GM18868 (cell line): ENCODE measurements around the gene TMEM212.
"Not testable (repeated sequence)": the region's sequence is repeated elsewhere in the genome, so short reads cannot be mapped to it uniquely, and the experiment has no call there.

ENCODE experiments used
- ATAC-seq: cut with Tn5 transposase; IDR thresholded peaks from one replicate; pipeline ENCODE4 v1.9.1; 2021; ENCODE audit warnings: mild to moderate bottlenecking, moderate library complexity; ENCODE audit not compliant: unreplicated experiment

Gene TMEM212

DNA sequence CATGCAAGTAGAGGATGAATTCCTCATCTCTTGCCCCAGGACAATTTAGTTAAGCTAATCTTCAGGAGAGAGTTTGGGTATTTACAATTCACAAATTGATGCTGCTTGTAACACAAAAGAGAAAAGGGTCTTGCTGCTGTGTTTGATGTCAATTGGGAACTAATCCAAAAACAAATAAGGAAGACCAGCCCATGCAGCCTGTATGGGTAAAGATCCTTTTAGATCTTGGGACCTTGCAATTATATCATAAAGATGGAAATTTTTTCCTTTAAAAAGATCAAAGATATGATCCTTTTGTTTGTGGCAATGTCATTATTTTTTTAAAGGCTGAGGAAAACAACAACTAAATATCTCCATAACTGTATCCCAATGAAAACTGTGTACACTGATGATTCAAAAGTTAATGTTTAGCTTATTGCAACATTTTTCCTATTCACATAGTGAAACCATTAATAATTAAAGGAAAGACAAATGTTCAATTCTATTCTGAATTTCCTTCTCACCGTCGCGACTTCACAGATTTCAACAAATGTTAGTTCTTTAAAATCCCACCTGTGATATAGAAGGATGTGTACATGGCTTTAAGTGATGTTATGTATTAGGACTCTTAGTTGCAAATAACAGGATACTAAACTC lies 40.2 kb downstream of the TMEM212 start:
- ATAC-seq = no peak

DNA sequence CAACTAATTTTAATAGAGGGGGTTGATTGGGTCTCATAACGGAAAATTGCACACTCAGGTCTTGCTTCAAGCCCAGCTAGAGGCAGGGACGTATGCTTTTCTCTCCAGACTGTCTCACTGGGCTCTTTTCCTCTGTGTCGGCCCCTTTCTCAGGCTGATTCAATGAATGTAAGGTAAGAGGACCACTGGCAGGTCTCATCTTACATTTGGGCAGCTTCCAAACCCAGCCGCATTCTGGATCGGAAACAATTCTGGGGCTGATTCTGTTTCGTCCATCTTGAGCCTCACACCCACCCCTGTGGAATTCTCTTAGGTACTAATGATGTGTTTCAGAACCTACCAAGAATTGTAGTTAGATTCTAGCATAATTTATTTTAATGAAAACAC lies 40.7 kb downstream of the TMEM212 start:
- no peak for ATAC-seq

DNA sequence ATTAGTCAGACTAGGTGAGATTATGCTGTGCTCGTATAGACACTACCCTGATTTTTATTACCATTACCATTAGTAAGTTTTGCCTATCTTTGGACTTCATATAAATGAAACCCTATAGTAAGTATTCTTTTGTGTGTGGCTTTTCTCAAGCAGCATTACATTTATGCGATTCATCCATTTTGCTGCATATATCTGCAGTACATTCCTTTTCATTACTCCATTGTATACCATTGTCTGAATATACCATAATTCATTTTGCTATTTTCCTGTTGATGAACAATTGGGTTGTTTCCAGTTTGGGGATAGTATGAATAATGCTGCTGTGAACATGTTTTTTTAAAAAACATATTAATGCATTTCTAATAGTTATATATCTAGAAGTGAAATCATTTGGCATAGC lies 45.3 kb downstream of the TMEM212 start:
- ATAC-seq = no peak

DNA sequence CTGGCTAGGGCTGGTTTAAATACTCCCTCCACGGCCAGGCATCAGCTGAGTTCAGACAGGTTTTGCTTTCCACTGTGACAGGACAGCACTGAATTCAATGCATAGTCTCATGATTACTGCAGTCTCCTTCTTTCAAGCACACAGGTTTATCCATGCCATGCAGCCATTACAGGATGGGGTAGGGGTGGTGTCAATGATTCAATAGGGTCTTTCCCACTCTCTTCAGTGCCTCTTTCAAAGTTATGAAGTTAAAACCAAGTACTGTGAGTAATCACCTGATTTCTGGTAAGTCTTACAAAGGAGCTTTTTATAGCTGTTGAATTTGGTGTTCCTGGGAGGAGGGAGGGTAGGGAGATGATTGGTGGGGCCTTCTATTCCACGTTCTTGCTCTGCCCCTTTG lies 47.2 kb downstream of the TMEM212 start:
- ATAC-seq = no peak

DNA sequence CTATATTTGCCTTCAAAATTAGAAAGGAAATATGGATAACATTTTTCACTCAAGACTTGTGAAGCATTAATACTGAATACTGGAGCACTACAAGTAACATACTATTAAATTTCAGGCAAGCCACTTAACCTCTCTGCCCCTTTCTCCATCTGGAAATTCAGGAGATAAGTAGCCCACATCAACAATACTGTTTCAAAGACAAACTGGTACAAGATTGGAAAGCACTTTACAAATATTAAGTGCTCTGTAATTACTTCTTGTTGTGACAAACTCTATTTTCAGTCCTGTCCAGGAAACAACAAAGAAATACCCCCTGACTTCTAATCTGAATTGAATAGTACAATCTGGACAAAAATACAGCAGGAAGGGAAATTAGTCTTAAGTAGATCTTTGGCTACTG lies 49.3 kb downstream of the TMEM212 start:
- no peak for ATAC-seq

DNA sequence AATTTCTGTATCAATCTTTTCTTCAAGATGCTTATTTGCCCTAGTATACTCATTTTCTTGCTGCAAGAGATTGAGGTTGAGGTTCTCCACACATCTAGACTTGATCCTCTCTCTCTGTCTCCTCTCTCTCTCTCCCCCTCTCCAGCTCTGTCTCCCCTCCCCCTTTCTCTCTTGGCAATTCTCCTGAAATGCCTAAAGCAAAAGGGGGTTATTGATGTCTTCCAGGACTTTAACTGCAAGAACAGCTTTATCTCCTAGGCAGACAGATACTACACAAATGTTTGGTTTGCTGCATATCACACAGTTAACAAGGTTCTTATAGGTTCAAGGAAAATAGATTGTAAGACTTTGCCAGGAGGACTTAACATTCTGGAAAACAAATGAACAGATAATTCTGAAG lies 52.1 kb downstream of the TMEM212 start:
- ATAC-seq = no peak

DNA sequence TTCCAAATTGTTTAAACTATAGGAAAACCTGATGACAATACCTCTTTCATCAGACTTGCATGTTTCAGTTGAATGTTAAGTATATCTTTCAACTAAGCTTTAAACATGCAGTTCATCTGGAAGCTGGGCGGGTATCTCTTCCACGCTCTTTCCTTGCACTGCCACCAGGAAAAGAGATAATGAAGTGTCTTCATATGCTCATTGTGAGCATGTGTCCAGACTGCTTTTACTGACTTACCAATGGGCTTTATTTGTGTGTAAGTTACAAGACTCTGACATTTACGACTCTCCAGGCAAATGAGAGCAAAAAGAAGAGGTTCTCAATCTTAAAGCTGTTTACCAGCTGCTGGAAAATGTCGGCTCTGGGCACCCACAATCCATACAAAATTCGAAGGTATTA lies 52.8 kb downstream of the TMEM212 start:
- no peak for ATAC-seq

DNA sequence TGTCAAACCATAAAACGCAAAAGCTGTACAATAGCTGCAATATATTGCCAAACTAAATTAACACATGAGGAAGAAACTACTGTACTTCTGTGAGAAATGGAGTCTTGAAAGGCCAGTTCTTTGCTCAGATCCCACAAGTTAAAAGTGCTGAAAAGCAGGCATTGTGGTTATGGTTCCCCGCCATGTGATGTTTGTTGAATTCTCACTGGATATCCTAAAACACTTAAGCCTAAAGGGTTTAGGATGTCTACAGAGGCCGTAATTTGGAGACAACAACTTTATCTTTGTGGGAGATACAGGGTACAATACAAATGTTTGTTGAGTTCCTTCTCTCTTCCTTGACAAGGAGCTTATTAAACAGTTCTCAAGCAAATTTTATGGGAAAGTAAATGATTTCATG lies 53.2 kb downstream of the TMEM212 start:
- no peak for ATAC-seq

DNA sequence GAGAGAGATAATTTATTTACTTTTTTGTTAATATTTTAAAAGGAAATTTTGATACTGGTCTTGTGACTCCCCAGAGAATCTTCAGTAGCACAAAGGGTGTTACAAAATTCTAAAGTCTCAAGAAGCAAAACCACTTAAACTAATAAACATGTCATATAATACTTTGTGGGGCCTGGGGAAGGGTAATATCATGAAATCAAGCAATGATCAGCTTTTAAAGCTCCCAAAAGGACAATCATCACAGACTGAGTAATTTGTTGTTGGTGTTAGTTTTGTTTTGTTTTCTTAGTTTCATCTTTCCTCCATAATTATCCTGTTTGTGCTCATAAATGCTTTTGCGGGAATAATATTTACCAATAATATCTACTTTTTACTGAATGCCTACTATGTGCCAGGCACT lies 55.0 kb downstream of the TMEM212 start:
- no peak for ATAC-seq

DNA sequence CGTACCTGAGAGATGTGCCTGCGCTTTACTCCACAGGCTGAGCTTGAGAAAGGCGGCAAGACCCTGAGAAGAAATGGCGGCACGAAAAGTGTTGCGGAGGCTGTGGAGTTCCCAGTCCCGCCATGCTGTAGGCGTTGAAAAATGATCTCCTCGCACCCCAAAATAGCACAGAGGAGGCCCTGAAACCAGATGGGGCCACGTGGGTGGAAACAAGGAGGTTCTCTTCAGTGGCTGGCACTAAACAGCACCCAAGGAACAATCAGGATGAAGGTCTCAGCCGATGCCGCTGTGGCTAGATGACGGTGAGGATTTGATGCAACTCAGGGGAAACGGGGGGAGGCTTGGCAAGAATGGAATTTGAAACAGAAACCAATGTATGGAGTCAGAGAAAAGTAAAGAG lies 57.3 kb downstream of the TMEM212 start:
- no peak for ATAC-seq

DNA sequence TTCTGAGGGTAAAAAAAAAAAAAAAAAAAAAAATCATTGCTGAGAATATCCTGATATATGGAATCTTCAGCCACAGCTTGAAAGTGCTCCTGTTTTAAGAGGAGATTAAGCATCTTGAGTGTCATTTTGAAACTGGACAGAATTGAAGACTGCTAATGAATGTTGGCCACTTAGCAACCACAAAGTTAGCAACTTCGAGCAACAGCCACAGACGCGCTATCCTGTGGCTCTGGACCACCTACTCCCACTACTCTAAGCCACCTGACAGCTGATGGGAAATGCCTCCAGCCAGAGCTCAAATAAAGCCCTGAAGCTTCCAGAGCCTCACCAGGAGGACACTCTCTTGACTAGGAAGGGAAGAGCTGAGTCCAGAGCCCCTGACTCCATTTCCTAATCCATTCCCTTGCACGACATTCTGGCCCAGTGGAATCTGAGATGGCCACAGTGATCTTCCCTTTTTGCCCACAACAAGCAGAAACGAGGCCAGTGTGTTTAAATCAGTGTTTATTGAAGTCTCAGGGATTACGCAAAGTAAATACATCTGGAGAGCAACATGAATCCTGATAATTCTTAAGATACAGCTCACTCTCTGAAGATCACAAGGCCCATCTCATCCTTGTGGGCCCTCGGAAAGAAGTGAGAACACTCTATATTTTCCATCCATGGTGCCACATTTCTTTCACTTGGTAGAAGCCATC lies 58.6 kb downstream of the TMEM212 start:
- ATAC-seq = no peak

DNA sequence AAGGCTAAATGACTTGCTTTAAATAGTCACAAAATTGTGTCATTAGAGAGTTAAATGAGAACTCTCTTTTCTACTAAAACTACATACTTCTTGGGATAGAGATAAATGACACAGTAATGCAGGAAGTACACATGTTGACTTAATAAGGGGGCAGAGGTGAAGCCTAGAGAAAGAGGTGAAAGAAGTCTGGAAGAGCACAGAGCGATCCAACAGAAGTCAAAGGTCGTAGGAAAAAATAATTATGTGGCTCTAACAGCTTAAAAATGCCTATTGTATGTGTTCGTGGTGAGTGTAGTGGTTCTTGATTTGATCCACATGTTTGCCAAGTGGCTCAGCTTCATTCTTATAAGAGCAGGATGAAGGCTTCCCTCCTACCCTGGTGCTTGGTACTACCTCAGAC lies 61.7 kb downstream of the TMEM212 start:
- ATAC-seq = no peak

DNA sequence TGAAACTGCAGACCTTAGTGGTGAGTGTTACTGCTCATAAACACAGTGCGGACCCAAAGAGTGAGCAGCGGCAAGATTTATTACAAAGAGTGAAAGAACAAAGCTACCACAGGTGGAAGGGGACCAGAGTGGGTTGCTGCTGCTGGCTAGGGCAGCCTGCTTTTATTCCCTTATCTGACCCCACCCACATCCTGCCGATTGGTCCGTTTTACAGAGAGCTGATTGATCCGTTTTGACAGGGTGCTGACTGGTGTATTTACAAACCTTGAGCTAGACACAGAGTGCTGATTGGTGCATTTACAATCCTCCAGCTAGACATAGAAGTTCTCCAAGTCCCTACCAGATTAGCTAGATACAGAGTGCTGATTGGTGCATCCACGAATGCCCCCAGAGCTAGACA lies 63.4 kb downstream of the TMEM212 start:
- not testable (repeated sequence) for ATAC-seq

DNA sequence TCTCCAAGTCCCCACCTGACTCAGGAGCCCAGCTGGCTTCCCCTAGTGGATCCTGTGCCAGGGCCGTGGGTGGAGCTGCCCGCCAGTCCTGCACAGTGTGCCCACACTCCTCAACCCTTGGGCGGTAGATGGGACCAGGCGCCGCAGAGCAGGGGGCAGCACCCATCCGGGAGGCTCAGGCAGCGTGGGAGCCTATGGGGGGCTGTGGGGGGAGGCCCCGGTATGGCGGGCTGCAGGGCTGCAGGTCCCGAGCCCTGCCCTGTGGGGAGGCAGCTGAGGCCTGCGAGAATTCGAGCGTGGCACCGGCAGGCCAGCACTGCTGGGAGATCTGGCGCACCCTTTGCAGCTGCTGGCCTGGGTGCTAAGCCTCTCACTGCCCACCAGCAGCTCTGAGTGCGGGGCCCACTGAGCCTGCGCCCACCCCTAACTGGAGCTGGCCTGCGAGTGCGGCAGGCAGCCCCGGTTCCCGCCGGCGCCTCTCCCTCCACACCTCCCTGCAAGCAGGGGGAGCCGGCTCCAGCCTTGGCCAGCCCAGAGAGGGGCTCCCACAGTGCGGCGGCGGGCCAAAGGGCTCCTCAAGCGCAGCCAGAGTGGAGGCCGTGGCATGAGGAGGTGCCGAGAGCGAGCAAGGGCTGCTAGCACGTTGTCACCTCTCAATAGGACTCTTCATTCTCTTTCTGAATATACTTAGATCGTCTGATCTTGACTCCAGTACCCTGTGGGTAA lies 64.0 kb downstream of the TMEM212 start:
- no peak for ATAC-seq

DNA sequence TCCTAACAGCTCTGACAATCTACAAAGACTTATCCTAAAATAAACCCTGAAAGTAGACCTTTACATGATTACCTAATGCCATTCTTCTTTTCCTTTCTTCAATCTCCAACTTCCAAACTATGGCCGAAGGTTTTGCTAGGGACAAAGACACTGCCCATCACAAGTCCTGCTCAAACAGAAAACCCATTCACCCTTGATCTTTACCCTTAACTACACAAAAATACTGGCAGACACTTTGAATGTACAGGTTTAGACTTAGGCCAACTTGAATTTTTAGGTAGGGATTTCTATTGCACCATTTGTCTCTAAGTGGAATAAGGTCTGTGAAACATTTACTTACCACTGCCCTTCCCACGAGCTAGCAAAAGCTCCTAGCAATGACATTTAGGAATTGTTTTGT lies 64.6 kb downstream of the TMEM212 start:
- no peak for ATAC-seq

DNA sequence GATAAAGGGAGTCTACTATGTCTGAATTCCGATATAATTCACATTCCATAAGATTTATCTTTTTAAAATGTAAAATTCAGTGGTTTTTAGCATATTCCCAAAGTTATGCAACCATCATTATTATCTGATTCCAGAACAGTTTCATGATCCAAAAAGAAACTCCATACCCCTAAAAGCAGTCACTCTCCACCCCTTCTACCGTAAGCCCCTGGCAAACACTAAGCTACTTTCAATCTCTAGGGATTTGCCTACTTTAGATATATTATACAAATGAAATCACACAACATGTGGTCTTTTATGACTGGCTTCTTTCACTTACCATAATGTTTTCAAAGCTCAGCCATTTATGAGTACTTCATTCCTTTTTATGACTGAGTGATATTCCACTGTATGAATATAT lies 65.6 kb downstream of the TMEM212 start:
- no peak for ATAC-seq
